Astrocyte (in vitro differentiated cells and primary cell): ENCODE data around the gene NAP1L4. TPM values are rescaled to one million over a fixed set of nuclear protein-coding genes. Genes with fewer than 3 reads are reported as not detected.
"Not testable (repeated sequence)": the region's sequence is repeated elsewhere in the genome, so short reads cannot be mapped to it uniquely, and the experiment has no call there.

Source experiments
- DNase-seq: peaks from one replicate; pipeline ENCODE4 v3.0.0-alpha.2; 2010; ENCODE audit warnings: low read depth
- FAIRE-seq: peaks from 2 replicates; lab custom pipeline; 2011; peaks lifted over from hg19 to GRCh38; lab: Jason Lieb, UNC
- H2AFZ ChIP-seq: 2 replicates; pipeline ENCODE4 v1.6.0; 2012; ENCODE audit warnings: low read depth, low read length, inconsistent platforms
- H3K27ac ChIP-seq: 2 replicates; pipeline ENCODE4 v1.5.1; 2011; ENCODE audit warnings: low read depth, low read length, inconsistent platforms
- H3K27me3 ChIP-seq: 2 replicates; pipeline ENCODE4 v1.6.0; 2011; ENCODE audit warnings: low read length, inconsistent platforms; ENCODE audit not compliant: insufficient read depth
- H3K36me3 ChIP-seq: 2 replicates; pipeline ENCODE4 v1.5.1; 2011; ENCODE audit warnings: low read length, inconsistent platforms; ENCODE audit not compliant: insufficient read depth
- H3K4me1 ChIP-seq: 2 replicates; pipeline ENCODE4 v1.5.1; 2011; ENCODE audit warnings: low read length, inconsistent platforms; ENCODE audit not compliant: insufficient read depth
- H3K4me2 ChIP-seq: 2 replicates; pipeline ENCODE4 v1.6.0; 2012; ENCODE audit warnings: low read length, inconsistent platforms
- H3K4me3 ChIP-seq: 2 replicates; pipeline ENCODE4 v1.5.1; 2011; ENCODE audit warnings: low read depth, mild to moderate bottlenecking, low read length, inconsistent platforms; ENCODE audit not compliant: insufficient read depth
- H3K79me2 ChIP-seq: 2 replicates; pipeline ENCODE4 v1.6.0; 2012; ENCODE audit warnings: mild to moderate bottlenecking, low read length, inconsistent platforms; ENCODE audit not compliant: insufficient read depth
- H3K9ac ChIP-seq: 2 replicates; pipeline ENCODE4 v1.6.0; 2012; ENCODE audit warnings: mild to moderate bottlenecking, low read length, inconsistent platforms
- H3K9me3 ChIP-seq: 2 replicates; pipeline ENCODE4 v1.5.1; 2012; ENCODE audit warnings: low read depth, mild to moderate bottlenecking, low read length, inconsistent platforms; ENCODE audit not compliant: insufficient read depth
- H4K20me1 ChIP-seq: 2 replicates; pipeline ENCODE4 v1.6.0; 2012; ENCODE audit warnings: low read length, inconsistent platforms; ENCODE audit not compliant: insufficient read depth
- H3K27ac Mint-ChIP-seq: one replicate; pipeline ENCODE4 v1.8.0; 2021; ENCODE audit warnings: mild to moderate bottlenecking, mixed read lengths; ENCODE audit not compliant: unreplicated experiment
- H3K27me3 Mint-ChIP-seq: one replicate; pipeline ENCODE4 v1.8.0; 2021; ENCODE audit warnings: low read depth, mixed read lengths; ENCODE audit not compliant: unreplicated experiment
- H3K36me3 Mint-ChIP-seq: one replicate; pipeline ENCODE4 v1.8.0; 2021; ENCODE audit warnings: low read depth, mixed read lengths; ENCODE audit not compliant: unreplicated experiment
- H3K4me1 Mint-ChIP-seq: one replicate; pipeline ENCODE4 v1.8.0; 2021; ENCODE audit warnings: low read depth, mixed read lengths; ENCODE audit not compliant: unreplicated experiment
- H3K4me3 Mint-ChIP-seq: one replicate; pipeline ENCODE4 v1.8.0; 2021; ENCODE audit warnings: mild to moderate bottlenecking, moderate library complexity, mixed read lengths; ENCODE audit not compliant: unreplicated experiment
- H3K9me3 Mint-ChIP-seq: one replicate; pipeline ENCODE4 v1.8.0; 2021; ENCODE audit warnings: mild to moderate bottlenecking, mixed read lengths; ENCODE audit not compliant: unreplicated experiment
- CTCF ChIP-seq: IDR thresholded peaks from 2 replicates; pipeline ENCODE4 v1.5.1; 2011; ENCODE audit warnings: low read depth, mild to moderate bottlenecking, inconsistent platforms, low read length, moderate library complexity; ENCODE audit not compliant: insufficient read depth
- EZH2 ChIP-seq: IDR thresholded peaks from 2 replicates; pipeline ENCODE4 v1.6.1; 2012; ENCODE audit warnings: mild to moderate bottlenecking, low read length, inconsistent platforms; ENCODE audit not compliant: insufficient read depth
- total RNA-seq: library from RNA; stranded (reverse); gene quantifications from 2 replicates; pipeline ENCODE4 v1.2.1, GENCODE V29; 2021

Gene NAP1L4
- total RNA-seq, 1 donor from 2014 or later = 153 TPM

- TF ChIP-seq EZH2 = peak; percentile 28
- no peak for TF ChIP-seq CTCF
- H3K4me1 Mint-ChIP-seq = peaks cover 8% of the 10 kb centered on the region
- H3K27ac Mint-ChIP-seq = no peak overlapping the region
These were observed 82.8 kb downstream of the NAP1L4 start for GRCh38 chr11:2909133-2909902.

GRCh38 chr11:2908130-2908529, 84.0 kb downstream of the NAP1L4 start:
- no peak for DNase-seq
- H3K4me2 ChIP-seq = no peak overlapping the region
- peaks cover 16% of the 10 kb centered on the region for H3K36me3 Mint-ChIP-seq
- peaks cover 8% of the 10 kb centered on the region for H3K4me1 Mint-ChIP-seq
- TF ChIP-seq EZH2 (no peak), CTCF (no peak)
- peaks cover 3% of the 10 kb centered on the region for H3K27me3 ChIP-seq
- no peaks in the 10 kb centered on the region for H3K36me3 ChIP-seq
- H2AFZ ChIP-seq = no peak overlapping the region
- no peaks in the 10 kb centered on the region for H3K27me3 Mint-ChIP-seq
- no peak overlapping the region for H3K27ac Mint-ChIP-seq
- peaks cover 5% of the 10 kb centered on the region for H3K9me3 Mint-ChIP-seq
- peaks cover 16% of the 10 kb centered on the region for H3K4me1 ChIP-seq
- H3K79me2 ChIP-seq = no peaks in the 10 kb centered on the region
- H3K9me3 ChIP-seq = no peaks in the 10 kb centered on the region
- no peak overlapping the region for H3K27ac ChIP-seq
- H4K20me1 ChIP-seq = no peaks in the 10 kb centered on the region
- FAIRE-seq = no peak
- H3K9ac ChIP-seq = no peak overlapping the region
- no peak overlapping the region for H3K4me3 ChIP-seq
- no peak overlapping the region for H3K4me3 Mint-ChIP-seq

More at GRCh38 chr11:2909133-2909902, 82.8 kb downstream of the NAP1L4 start:
- Histone ChIP-seq H3K4me2 (peak overlapping the region; percentile 15), H3K4me3 (no peak overlapping the region), H3K27ac (no peak overlapping the region), H3K27me3 (peaks cover 3% of the 10 kb centered on the region), H4K20me1 (no peaks in the 10 kb centered on the region), H3K36me3 (no peaks in the 10 kb centered on the region), H3K79me2 (no peaks in the 10 kb centered on the region), H3K9me3 (no peaks in the 10 kb centered on the region), H3K4me1 (peaks cover 23% of the 10 kb centered on the region), H2AFZ (no peak overlapping the region), H3K9ac (no peak overlapping the region)
- Mint-ChIP-seq H3K4me3 (no peak overlapping the region), H3K27me3 (no peaks in the 10 kb centered on the region), H3K36me3 (peaks cover 16% of the 10 kb centered on the region), H3K9me3 (peaks cover 5% of the 10 kb centered on the region)
- DNase-seq = no peak
- no peak for FAIRE-seq

GRCh38 chr11:2905299-2905698, 86.8 kb downstream of the NAP1L4 start:
- H4K20me1 ChIP-seq, H3K9me3 Mint-ChIP-seq, H3K79me2 ChIP-seq, H2AFZ ChIP-seq, H3K9me3 ChIP-seq, FAIRE-seq, H3K4me1 Mint-ChIP-seq, H3K27me3 Mint-ChIP-seq, H3K9ac ChIP-seq, H3K27me3 ChIP-seq, DNase-seq, H3K4me2 ChIP-seq, H3K36me3 ChIP-seq, H3K27ac ChIP-seq, H3K4me3 Mint-ChIP-seq, H3K4me3 ChIP-seq: not testable (repeated sequence)
- Mint-ChIP-seq H3K36me3 (peaks cover 16% of the 10 kb centered on the region), H3K27ac (peak overlapping the region; percentile 48)
- H3K4me1 ChIP-seq = peaks cover 17% of the 10 kb centered on the region
